ENCODE measurements around the gene PNKP.
"Not testable (repeated sequence)": the region's sequence is repeated elsewhere in the genome, so short reads cannot be mapped to it uniquely, and the experiment has no call there.

Gene PNKP

DNA sequence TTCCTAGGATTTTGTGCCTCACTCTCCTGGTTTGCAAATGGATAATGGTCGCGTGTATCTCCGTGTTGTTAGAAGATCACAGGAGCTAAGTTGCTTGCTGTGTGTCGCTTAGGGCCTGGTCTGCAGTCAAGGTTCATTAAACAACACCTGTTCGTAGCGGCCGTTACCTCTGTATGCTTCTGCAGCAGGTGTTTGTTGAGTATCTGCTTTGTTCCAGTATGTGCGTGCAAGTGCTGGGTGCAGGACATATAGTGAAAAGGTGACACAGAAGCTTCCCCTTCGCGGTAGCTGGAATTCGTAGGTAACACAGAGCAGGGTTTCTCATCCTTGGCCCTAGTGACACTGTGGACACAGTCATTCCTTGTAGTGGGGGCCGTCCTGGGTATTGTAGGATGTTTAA lies 43.9 kb downstream of the PNKP start:
- Histone ChIP-seq H2BK5ac (ENCODE audit: low read depth, low read length, poor library complexity, severe bottlenecking) (no peak overlapping the region), H3K4me3 (ENCODE audit: insufficient read depth in 1 of 2, low read depth in 1 of 2, low read length in 2 of 2) (no peak overlapping the region), H3K4me2 (ENCODE audit: low read length, poor library complexity, severe bottlenecking) (no peak overlapping the region), H2BK15ac (ENCODE audit: low read depth, poor library complexity, severe bottlenecking) (no peak overlapping the region), H3K79me1 (replicated peaks; ENCODE audit: low read length, poor library complexity, severe bottlenecking) (peaks cover 47% of the 10 kb centered on the region), H3K27ac (ENCODE audit: low read length, poor library complexity, severe bottlenecking) (no peak overlapping the region), H4K8ac (ENCODE audit: low read length) (no peak overlapping the region), H3K14ac (ENCODE audit: low read length in 2 of 2) (no peak overlapping the region), H4K91ac (ENCODE audit: low read length) (no peak overlapping the region), H3K27me3 (ENCODE audit: control insufficient read depth in 1 of 2, insufficient read depth in 1 of 2, low read length in 2 of 2) (no peaks in the 10 kb centered on the region), H3K4ac (ENCODE audit: low read depth in 1 of 2, low read length in 2 of 2) (no peak overlapping the region), H2AFZ (ENCODE audit: low read depth, low read length) (no peak overlapping the region), H2AK5ac (ENCODE audit: low read length, severe bottlenecking) (no peak overlapping the region), H3K23ac (ENCODE audit: low read length in 2 of 2) (no peak overlapping the region), H3K4me1 (ENCODE audit: control insufficient read depth, insufficient read depth, low read depth, low read length) (peaks cover 16% of the 10 kb centered on the region), H3K9me3 (ENCODE audit: control insufficient read depth, low read length) (no peaks in the 10 kb centered on the region), H3K36me3 (ENCODE audit: control insufficient read depth in 1 of 2, insufficient read depth in 2 of 2, low read depth in 1 of 2, low read length in 2 of 2) (peaks cover 37 to 50% of the 10 kb centered on the region in 2 experiments), H2BK120ac (ENCODE audit: low read depth, low read length) (no peak overlapping the region), H3K9ac (ENCODE audit: low read length) (no peak overlapping the region), H3K18ac (ENCODE audit: low read depth in 1 of 2, low read length in 2 of 2) (no peak overlapping the region), H2BK12ac (ENCODE audit: low read length in 2 of 2) (no peak overlapping the region)
- WGBS, result 95% methylated on average over 12 of the region's 12 CpGs
- no peak for DNase-seq

DNA sequence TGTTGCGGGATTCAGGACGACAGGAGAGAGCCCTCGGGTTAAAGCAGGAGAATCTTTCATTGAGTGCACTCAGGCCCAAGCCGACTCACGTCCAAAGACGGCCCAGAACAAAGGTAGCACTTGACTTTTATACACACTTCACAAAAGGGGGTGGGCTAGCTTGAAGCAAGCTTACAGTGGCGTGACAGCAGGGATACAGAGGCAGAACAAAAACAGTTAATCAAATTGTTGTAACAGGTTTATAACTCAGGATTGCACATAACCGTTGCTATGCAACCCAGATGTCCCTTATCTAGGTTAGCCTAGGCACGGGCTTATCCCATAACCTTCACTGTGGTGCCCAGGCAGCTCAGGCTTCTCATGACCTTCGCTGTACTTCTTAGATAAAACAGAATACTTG lies 47.3 kb downstream of the PNKP start:
- Histone ChIP-seq H4K8ac (ENCODE audit: low read length) (no peak overlapping the region), H3K4ac (ENCODE audit: low read depth in 1 of 2, low read length in 2 of 2) (no peak overlapping the region), H2BK5ac (ENCODE audit: low read depth, low read length, poor library complexity, severe bottlenecking) (no peak overlapping the region), H3K79me1 (replicated peaks; ENCODE audit: low read length, poor library complexity, severe bottlenecking) (peaks cover 29% of the 10 kb centered on the region), H2AFZ (ENCODE audit: low read depth, low read length) (no peak overlapping the region), H3K27me3 (ENCODE audit: control insufficient read depth in 1 of 2, insufficient read depth in 1 of 2, low read length in 2 of 2) (no peaks in the 10 kb centered on the region), H3K14ac (ENCODE audit: low read length in 2 of 2) (no peak overlapping the region), H3K4me1 (ENCODE audit: control insufficient read depth, insufficient read depth, low read depth, low read length) (peaks cover 11% of the 10 kb centered on the region), H3K9ac (ENCODE audit: low read length) (peak overlapping the region; percentile 99), H2BK12ac (ENCODE audit: low read length in 2 of 2) (no peak overlapping the region), H3K23ac (ENCODE audit: low read length in 2 of 2) (no peak overlapping the region), H3K36me3 (ENCODE audit: control insufficient read depth in 1 of 2, insufficient read depth in 2 of 2, low read depth in 1 of 2, low read length in 2 of 2) (peaks cover 25 to 27% of the 10 kb centered on the region in 2 experiments), H3K4me3 (ENCODE audit: insufficient read depth in 1 of 2, low read depth in 1 of 2, low read length in 2 of 2) (no peak overlapping the region), H2AK5ac (ENCODE audit: low read length, severe bottlenecking) (no peak overlapping the region), H3K9me3 (ENCODE audit: control insufficient read depth, low read length) (no peaks in the 10 kb centered on the region), H3K18ac (ENCODE audit: low read depth in 1 of 2, low read length in 2 of 2) (no peak overlapping the region), H2BK15ac (ENCODE audit: low read depth, poor library complexity, severe bottlenecking) (no peak overlapping the region), H4K91ac (ENCODE audit: low read length) (no peak overlapping the region), H2BK120ac (ENCODE audit: low read depth, low read length) (no peak overlapping the region), H3K27ac (ENCODE audit: low read length, poor library complexity, severe bottlenecking) (no peak overlapping the region), H3K4me2 (ENCODE audit: low read length, poor library complexity, severe bottlenecking) (no peak overlapping the region)
- peak; percentile 45 for DNase-seq
- 82% methylated on average over 9 of the region's 10 CpGs for WGBS

DNA sequence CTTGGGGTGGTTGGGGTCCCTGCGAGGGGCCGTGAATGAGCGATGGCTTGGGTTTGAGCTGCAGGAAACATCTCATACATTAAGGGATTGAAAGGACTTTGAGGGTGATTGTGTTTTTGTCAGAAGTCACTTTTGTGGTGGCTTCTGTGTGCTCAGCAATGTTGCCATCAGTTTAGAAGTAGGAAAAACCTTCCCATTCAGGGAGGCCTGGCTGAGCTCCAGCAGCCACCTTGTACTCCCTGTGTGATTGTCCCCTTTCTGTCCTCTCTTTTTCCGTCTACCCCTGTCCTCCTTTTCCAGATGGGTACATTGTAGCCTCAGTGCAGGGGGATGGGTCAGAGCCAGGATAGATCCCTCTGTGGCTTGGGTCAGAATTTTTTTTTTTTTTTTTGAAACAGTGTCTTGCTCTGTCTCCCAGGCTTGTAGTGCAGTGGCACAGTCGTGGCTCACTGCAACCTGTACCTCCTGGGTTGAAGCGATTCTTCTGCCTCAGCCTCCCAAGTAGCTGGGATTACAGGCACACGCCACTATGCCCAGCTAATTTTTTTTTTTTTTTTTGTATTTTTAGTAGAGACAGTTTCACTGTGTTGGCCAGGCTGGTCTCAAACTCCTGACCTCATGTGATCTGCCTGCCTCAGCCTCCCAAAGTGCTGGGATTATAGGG lies 47.8 kb downstream of the PNKP start:
- not testable (repeated sequence) for H3K4ac ChIP-seq (ENCODE audit: low read depth in 1 of 2, low read length in 2 of 2); H3K27me3 ChIP-seq (ENCODE audit: control insufficient read depth in 1 of 2, insufficient read depth in 1 of 2, low read length in 2 of 2); H2AFZ ChIP-seq (ENCODE audit: low read depth, low read length); H2AK5ac ChIP-seq (ENCODE audit: low read length, severe bottlenecking); H3K23ac ChIP-seq (ENCODE audit: low read length in 2 of 2); DNase-seq; H2BK15ac ChIP-seq (ENCODE audit: low read depth, poor library complexity, severe bottlenecking); H3K27ac ChIP-seq (ENCODE audit: low read length, poor library complexity, severe bottlenecking); H2BK120ac ChIP-seq (ENCODE audit: low read depth, low read length); H4K91ac ChIP-seq (ENCODE audit: low read length); H4K8ac ChIP-seq (ENCODE audit: low read length); H3K9me3 ChIP-seq (ENCODE audit: control insufficient read depth, low read length); H2BK5ac ChIP-seq (ENCODE audit: low read depth, low read length, poor library complexity, severe bottlenecking); H2BK12ac ChIP-seq (ENCODE audit: low read length in 2 of 2); H3K18ac ChIP-seq (ENCODE audit: low read depth in 1 of 2, low read length in 2 of 2)
- Histone ChIP-seq H3K14ac (ENCODE audit: low read length in 2 of 2) (peak overlapping the region in 1 of 2 experiments; percentile 11), H3K4me3 (ENCODE audit: insufficient read depth in 1 of 2, low read depth in 1 of 2, low read length in 2 of 2) (peak overlapping the region in 1 of 2 experiments; percentile 99), H3K36me3 (ENCODE audit: control insufficient read depth in 1 of 2, insufficient read depth in 2 of 2, low read depth in 1 of 2, low read length in 2 of 2) (peaks cover 25 to 27% of the 10 kb centered on the region in 2 experiments), H3K79me1 (replicated peaks; ENCODE audit: low read length, poor library complexity, severe bottlenecking) (peaks cover 27% of the 10 kb centered on the region), H3K4me1 (ENCODE audit: control insufficient read depth, insufficient read depth, low read depth, low read length) (peaks cover 11% of the 10 kb centered on the region), H3K4me2 (ENCODE audit: low read length, poor library complexity, severe bottlenecking) (peak overlapping the region; percentile 91), H3K9ac (ENCODE audit: low read length) (peak overlapping the region; percentile 99)
- 93% methylated on average over 5 of the region's 7 CpGs for WGBS

DNA sequence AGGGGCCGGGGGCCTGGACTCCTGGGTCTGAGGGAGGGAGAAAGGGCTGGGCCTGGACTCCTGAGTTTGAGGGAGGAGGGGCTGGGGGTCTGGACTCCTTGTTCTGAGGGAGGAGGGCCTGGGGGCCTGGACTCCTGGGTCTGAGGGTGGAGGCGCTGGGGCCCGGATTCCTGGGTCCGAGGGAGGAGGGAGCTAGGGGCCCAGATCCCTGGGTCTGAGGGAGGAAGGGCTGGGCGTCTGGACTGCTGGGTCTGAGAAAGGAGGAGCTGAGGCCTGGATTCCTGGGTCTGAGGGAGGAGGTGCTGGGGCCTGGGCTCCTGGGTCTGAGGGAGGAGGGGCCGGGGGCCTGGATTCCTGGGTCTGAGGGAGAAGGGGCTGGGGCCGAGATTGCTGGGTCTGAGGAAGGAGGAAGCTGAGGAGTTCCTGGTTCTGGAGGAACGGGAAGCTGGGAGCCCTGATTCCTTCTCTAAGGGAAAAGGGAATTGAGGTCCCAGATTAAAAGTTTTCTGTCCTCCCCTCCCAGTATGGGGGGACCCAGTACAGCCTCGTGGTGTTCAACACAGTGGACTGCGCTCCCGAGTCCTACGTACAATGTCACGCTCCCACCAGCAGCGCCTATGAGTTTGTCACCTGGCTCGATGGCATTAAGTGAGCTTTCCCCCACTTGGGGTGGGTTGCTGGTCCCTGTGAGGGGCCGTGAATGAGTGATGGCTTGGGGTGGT lies 48.6 kb downstream of the PNKP start:
- Histone ChIP-seq H3K4me1 (ENCODE audit: control insufficient read depth, insufficient read depth, low read depth, low read length) (peaks cover 11% of the 10 kb centered on the region), H3K18ac (ENCODE audit: low read depth in 1 of 2, low read length in 2 of 2) (peak overlapping the region; percentile 85 to 93), H3K4me3 (ENCODE audit: insufficient read depth in 1 of 2, low read depth in 1 of 2, low read length in 2 of 2) (peak overlapping the region; percentile 76 to 99), H3K27me3 (ENCODE audit: control insufficient read depth in 1 of 2, insufficient read depth in 1 of 2, low read length in 2 of 2) (no peaks in the 10 kb centered on the region), H3K9me3 (ENCODE audit: control insufficient read depth, low read length) (no peaks in the 10 kb centered on the region), H2BK120ac (ENCODE audit: low read depth, low read length) (peak overlapping the region; percentile 42), H3K23ac (ENCODE audit: low read length in 2 of 2) (no peak overlapping the region), H3K79me1 (replicated peaks; ENCODE audit: low read length, poor library complexity, severe bottlenecking) (peaks cover 22% of the 10 kb centered on the region), H4K8ac (ENCODE audit: low read length) (no peak overlapping the region), H2BK5ac (ENCODE audit: low read depth, low read length, poor library complexity, severe bottlenecking) (no peak overlapping the region), H2AFZ (ENCODE audit: low read depth, low read length) (peak overlapping the region; percentile 21), H2AK5ac (ENCODE audit: low read length, severe bottlenecking) (peak overlapping the region; percentile 10), H4K91ac (ENCODE audit: low read length) (peak overlapping the region; percentile 34), H3K4ac (ENCODE audit: low read depth in 1 of 2, low read length in 2 of 2) (peak overlapping the region; percentile 46 to 92), H3K9ac (ENCODE audit: low read length) (peak overlapping the region; percentile 99), H3K36me3 (ENCODE audit: control insufficient read depth in 1 of 2, insufficient read depth in 2 of 2, low read depth in 1 of 2, low read length in 2 of 2) (peaks cover 20 to 22% of the 10 kb centered on the region in 2 experiments), H2BK15ac (ENCODE audit: low read depth, poor library complexity, severe bottlenecking) (no peak overlapping the region), H3K4me2 (ENCODE audit: low read length, poor library complexity, severe bottlenecking) (peak overlapping the region; percentile 91), H3K27ac (ENCODE audit: low read length, poor library complexity, severe bottlenecking) (no peak overlapping the region), H3K14ac (ENCODE audit: low read length in 2 of 2) (peak overlapping the region in 1 of 2 experiments; percentile 11), H2BK12ac (ENCODE audit: low read length in 2 of 2) (peak overlapping the region in 1 of 2 experiments; percentile 52)
- peak; percentile 42 for DNase-seq
- 47% methylated on average over 16 of the region's 16 CpGs for WGBS

Data from mesenchymal stem cell (in vitro differentiated cells and primary cell).